T-cell (primary cell): ENCODE results near the gene GRID1. TPM values are rescaled to one million over a fixed set of nuclear protein-coding genes. Genes with fewer than 3 reads are reported as not detected.

Source experiments
- ATAC-seq, 4 experiments: fragments of 200-7000 bp in 3 of 4; fragments of 150-1000 bp in 1 of 4; cut with Tn5 transposase; replicated peaks in 1 of 4; 1 replicate in 3 of 4; 2 replicates in 1 of 4; pipeline ENCODE4 v1.10.0; 2021; ENCODE audit warnings: moderate library complexity in 3 of 4, mild to moderate bottlenecking in 2 of 4, moderate number of reproducible peaks in 1 of 4
- CTCF ChIA-PET, 2 donors: fragments of 300-600 bp; sonication (Branson Sonifier 250); formaldehyde crosslinking; loops; one replicate each; lab custom pipeline; 2022; ENCODE audit warnings: antibody characterized with exemption in 2 of 2; lab: Charles Lee
- POLR2A ChIA-PET, 2 donors: fragments of 300-600 bp; sonication (Branson Sonifier 250); formaldehyde crosslinking; loops; one replicate each; lab custom pipeline; 2022; ENCODE audit warnings: antibody characterized with exemption in 2 of 2; lab: Charles Lee
- DNase-seq, 35 experiments: peaks; one replicate each; pipeline versions ENCODE4 v3.0.0 to v3.0.0-alpha.2; 2013 to 2023
- H3K27ac ChIP-seq: one replicate; pipeline ENCODE4 v1.5.1; 2013; ENCODE audit warnings: low read length
- H3K27me3 ChIP-seq, 2 experiments: replicated peaks in 1 of 2; 1 replicate in 1 of 2; 2 replicates in 1 of 2; pipeline versions ENCODE4 v1.6.1 to v1.7.0; 2013; ENCODE audit warnings: low read length in 1 of 2, mixed read lengths in 1 of 2; ENCODE audit not compliant: control insufficient read depth in 2 of 2, insufficient read depth in 2 of 2; ENCODE audit errors: extremely low read depth in 1 of 2
- H3K36me3 ChIP-seq, 2 donors: 1 replicate in 1 of 2; 2 replicates in 1 of 2; pipeline versions ENCODE4 v1.6.1 to v1.7.0; 2013; ENCODE audit warnings: low read length in 1 of 2; ENCODE audit not compliant: control insufficient read depth in 2 of 2, insufficient read depth in 1 of 2; ENCODE audit errors: extremely low read depth in 1 of 2
- H3K4me1 ChIP-seq, 2 experiments: 1 replicate in 1 of 2; 2 replicates in 1 of 2; pipeline versions ENCODE4 v1.6.1 to v1.7.0; 2013; ENCODE audit warnings: low read length in 2 of 2, mixed read lengths in 1 of 2; ENCODE audit not compliant: insufficient read depth in 2 of 2, control insufficient read depth in 1 of 2; ENCODE audit errors: extremely low read depth in 1 of 2
- H3K4me3 ChIP-seq, 2 donors: 1 replicate in 1 of 2; 2 replicates in 1 of 2; pipeline versions ENCODE4 v1.5.1 to v1.7.0; 2013; ENCODE audit warnings: mild to moderate bottlenecking in 2 of 2, low read length in 1 of 2, moderate library complexity in 1 of 2; ENCODE audit not compliant: control insufficient read depth in 1 of 2; ENCODE audit errors: extremely low read depth in 1 of 2
- H3K9me3 ChIP-seq: 2 replicates; pipeline ENCODE4 v1.7.0; 2013
- H3K27ac Mint-ChIP-seq, 2 donors: one replicate each; pipeline ENCODE4 v1.8.0; 2020 to 2021; ENCODE audit warnings: mild to moderate bottlenecking in 2 of 2, mixed read lengths in 2 of 2
- H3K27me3 Mint-ChIP-seq, 2 donors: one replicate each; pipeline ENCODE4 v1.8.0; 2021 to 2022; ENCODE audit warnings: mixed read lengths in 2 of 2
- H3K36me3 Mint-ChIP-seq: one replicate; pipeline ENCODE4 v1.8.0; 2021; ENCODE audit warnings: mixed read lengths
- H3K4me1 Mint-ChIP-seq, 3 donors: one replicate each; pipeline ENCODE4 v1.8.0; 2020 to 2022; ENCODE audit warnings: mixed read lengths in 3 of 3, mild to moderate bottlenecking in 1 of 3
- H3K4me3 Mint-ChIP-seq, 3 donors: one replicate each; pipeline ENCODE4 v1.8.0; 2020 to 2022; ENCODE audit warnings: mild to moderate bottlenecking in 3 of 3, mixed read lengths in 3 of 3, moderate library complexity in 3 of 3
- H3K9me3 Mint-ChIP-seq, 3 donors: one replicate each; pipeline ENCODE4 v1.8.0; 2020 to 2022; ENCODE audit warnings: mixed read lengths in 3 of 3
- WGBS: methylation state at CpG from one replicate; pipeline ENCODE4 v1.1.5; 2013; ENCODE audit warnings: missing lambda C conversion rate; ENCODE audit not compliant: insufficient coverage; 5-methylcytosine and 5-hydroxymethylcytosine counted together
- total RNA-seq, 35 experiments: library from RNA in 6 of 35; stranded (reverse) in 6 of 35; fragments of 120-200 nt in 1 of 35; gene quantifications; one replicate each; pipeline versions ENCODE4 v1.2.1 to v1.2.4 and lab custom pipeline; 2013 to 2026

The GRID1 gene
- total RNA-seq, 5 donors from 2014 or later (not counting 1 experiment from before 2014, with no cell fraction given) = 0.68 TPM; not detected in 4

DNA sequence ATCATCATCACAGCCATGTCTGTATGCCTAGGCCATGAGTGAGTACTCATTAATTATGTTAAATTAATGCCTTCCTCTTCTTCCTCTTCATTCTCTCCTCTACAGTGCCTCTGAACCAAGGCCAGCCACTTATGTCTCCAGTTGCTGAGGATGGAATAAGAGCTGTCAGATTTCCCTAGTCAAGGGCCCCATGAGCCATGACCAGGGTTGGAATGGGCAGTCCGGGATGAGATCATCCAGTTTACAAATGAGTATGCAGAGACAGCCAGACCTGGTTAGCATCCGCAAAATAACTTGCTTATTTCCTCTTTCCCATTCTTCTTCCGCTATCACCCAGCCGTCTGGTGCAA is 342.7 kb downstream of the GRID1 start:
- Histone ChIP-seq H3K4me1 (peaks cover 0 to 1% of the 10 kb centered on the region in 2 experiments), H3K27ac (no peak overlapping the region), H3K4me3 (no peak overlapping the region), H3K9me3 (no peaks in the 10 kb centered on the region), H3K36me3 (no peaks in the 10 kb centered on the region), H3K27me3 (no peaks in the 10 kb centered on the region)
- no peak overlapping the region for H3K4me3 Mint-ChIP-seq
- ATAC-seq (no peak), DNase-seq (no peak)
- CTCF ChIA-PET = no interaction called here
- POLR2A ChIA-PET = no interaction called here
- WGBS = 60% methylated on average over 1 of the region's 4 CpGs
- H3K9me3 Mint-ChIP-seq = no peaks in the 10 kb centered on the region
- no peak overlapping the region for H3K27ac Mint-ChIP-seq
- peaks cover 0 to 6% of the 10 kb centered on the region in 2 donors for H3K27me3 Mint-ChIP-seq
- H3K4me1 Mint-ChIP-seq = no peaks in the 10 kb centered on the region
- H3K36me3 Mint-ChIP-seq = no peaks in the 10 kb centered on the region

DNA sequence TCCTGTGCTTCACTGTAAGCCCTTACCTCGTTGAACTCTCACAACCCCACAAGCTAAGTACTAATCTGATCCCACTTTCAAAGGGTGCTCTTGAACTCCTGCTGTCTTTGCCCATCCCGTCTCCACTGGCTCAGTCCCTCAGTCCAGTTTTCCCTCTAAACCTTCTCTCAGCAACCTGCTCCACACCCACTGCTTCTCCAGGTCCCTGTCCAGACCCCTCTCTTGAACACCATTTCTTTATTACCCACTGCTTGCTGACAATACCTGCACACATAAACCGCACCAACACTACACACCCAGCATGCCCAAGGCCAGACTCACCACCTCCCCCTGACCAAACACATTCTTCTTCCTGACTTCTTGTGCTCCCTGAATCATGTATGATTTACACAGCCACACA is 343.3 kb downstream of the GRID1 start:
- ATAC-seq = no peak
- CTCF ChIA-PET = no interaction called here

DNA sequence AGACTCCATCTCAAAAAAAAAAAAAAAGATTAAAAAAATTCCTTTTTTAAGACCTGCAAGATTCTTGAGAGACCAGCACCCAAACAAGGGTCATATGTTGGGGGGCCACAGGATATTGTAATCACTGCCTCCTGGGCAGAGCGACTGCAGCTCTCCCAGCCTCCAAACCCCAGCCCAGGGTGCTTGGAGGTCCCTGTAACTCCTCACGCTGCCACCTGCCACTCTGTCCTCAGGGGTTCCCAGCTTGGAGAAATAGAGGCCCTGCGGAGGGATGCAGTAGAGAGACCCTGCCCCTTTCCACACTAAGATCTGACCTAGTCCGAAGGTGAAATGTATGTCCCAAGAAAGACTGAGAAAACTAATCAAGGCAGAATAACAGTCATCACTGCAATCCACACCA is 343.7 kb downstream of the GRID1 start:
- no peak overlapping the region for H3K27ac ChIP-seq
- no peaks in the 10 kb centered on the region for H3K36me3 Mint-ChIP-seq
- no peaks in the 10 kb centered on the region for H3K9me3 ChIP-seq
- no peaks in the 10 kb centered on the region for H3K36me3 ChIP-seq
- DNase-seq (no peak), ATAC-seq (no peak)
- peaks cover 0 to 7% of the 10 kb centered on the region in 2 experiments for H3K4me1 ChIP-seq
- H3K27me3 Mint-ChIP-seq = peaks cover 0 to 6% of the 10 kb centered on the region in 2 donors
- H3K4me3 Mint-ChIP-seq = no peak overlapping the region
- ChIA-PET CTCF (no interaction called here), POLR2A (no interaction called here)
- no peak overlapping the region for H3K4me3 ChIP-seq
- 89% methylated on average over 2 of the region's 4 CpGs for WGBS
- H3K27me3 ChIP-seq = no peaks in the 10 kb centered on the region
- H3K27ac Mint-ChIP-seq = no peak overlapping the region
- H3K9me3 Mint-ChIP-seq = no peaks in the 10 kb centered on the region
- no peaks in the 10 kb centered on the region for H3K4me1 Mint-ChIP-seq

More for the DNA sequence above, 343.3 kb downstream of the GRID1 start:
- POLR2A ChIA-PET = no interaction called here
- no peaks in the 10 kb centered on the region for H3K4me1 Mint-ChIP-seq
- no peak overlapping the region for H3K4me3 ChIP-seq
- H3K27ac ChIP-seq = no peak overlapping the region
- no peaks in the 10 kb centered on the region for H3K36me3 ChIP-seq
- no peaks in the 10 kb centered on the region for H3K36me3 Mint-ChIP-seq
- H3K4me3 Mint-ChIP-seq = no peak overlapping the region
- WGBS = 80% methylated on average over 3 of the region's 3 CpGs
- H3K27me3 ChIP-seq = no peaks in the 10 kb centered on the region
- peaks cover 0 to 3% of the 10 kb centered on the region in 2 experiments for H3K4me1 ChIP-seq
- no peak overlapping the region for H3K27ac Mint-ChIP-seq
- peaks cover 0 to 6% of the 10 kb centered on the region in 2 donors for H3K27me3 Mint-ChIP-seq
- no peaks in the 10 kb centered on the region for H3K9me3 ChIP-seq
- no peak for DNase-seq
- no peaks in the 10 kb centered on the region for H3K9me3 Mint-ChIP-seq

DNA sequence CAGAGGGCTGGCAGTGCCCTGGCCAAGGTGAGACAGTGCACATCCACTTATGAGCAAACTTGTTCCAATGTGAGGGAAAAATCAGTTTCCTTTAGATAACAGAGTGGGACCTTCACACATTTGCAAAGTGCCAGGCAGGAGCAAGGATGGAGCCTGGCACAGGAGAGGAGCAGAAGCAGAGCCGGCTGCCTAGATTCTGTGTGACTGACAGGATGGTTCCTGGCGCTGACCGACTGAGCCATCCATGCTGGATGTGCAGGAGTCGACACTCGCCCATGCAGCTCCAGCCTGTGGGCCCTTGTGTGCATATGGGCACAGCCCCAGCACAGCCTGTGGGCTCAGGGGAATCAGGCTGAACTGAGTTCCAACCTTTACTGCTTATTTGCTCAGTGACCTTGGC is 346.5 kb downstream of the GRID1 start:
- no peaks in the 10 kb centered on the region for H3K36me3 Mint-ChIP-seq
- H3K4me1 Mint-ChIP-seq = peaks cover 0 to 3% (median 2%) of the 10 kb centered on the region in 3 donors
- no peak for DNase-seq
- no peaks in the 10 kb centered on the region for H3K36me3 ChIP-seq
- ChIA-PET CTCF (no interaction called here), POLR2A (interaction anchor here in 1 of 2 donors (0.7 kb wide), 1 partner anchor 15 kb away, joined by 4 read pairs; no protein-coding TSS in a partner anchor)
- H3K4me3 ChIP-seq = no peak overlapping the region
- WGBS = 97% methylated on average over 5 of the region's 5 CpGs
- peaks cover 0 to 13% of the 10 kb centered on the region in 2 experiments for H3K4me1 ChIP-seq
- no peak for ATAC-seq
- no peak overlapping the region for H3K27ac ChIP-seq
- H3K27me3 Mint-ChIP-seq = peaks cover 3% of the 10 kb centered on the region in 2 donors
- no peaks in the 10 kb centered on the region for H3K9me3 ChIP-seq
- H3K27ac Mint-ChIP-seq = no peak overlapping the region
- no peaks in the 10 kb centered on the region for H3K9me3 Mint-ChIP-seq
- no peaks in the 10 kb centered on the region for H3K27me3 ChIP-seq
- no peak overlapping the region for H3K4me3 Mint-ChIP-seq

DNA sequence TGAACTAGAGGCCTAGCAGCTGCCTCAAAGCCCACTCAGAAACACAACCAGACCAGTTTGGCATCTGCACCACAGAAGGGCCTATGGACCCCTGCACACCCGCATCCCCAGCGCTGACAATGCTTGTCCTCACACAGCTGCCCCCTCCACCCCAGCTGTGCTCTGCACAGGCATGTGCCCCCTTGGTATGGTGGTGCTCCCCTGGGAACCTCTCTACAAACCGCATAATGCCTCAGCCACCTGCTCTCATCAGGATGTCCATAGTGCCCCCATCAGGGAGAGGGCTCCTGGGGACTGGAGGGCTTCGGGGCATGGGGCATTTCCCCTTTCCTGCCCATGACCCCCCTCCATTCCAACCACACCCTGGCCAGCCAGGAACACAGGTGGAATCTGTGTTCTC is 347.5 kb downstream of the GRID1 start:
- Mint-ChIP-seq H3K4me3 (no peak overlapping the region), H3K9me3 (no peaks in the 10 kb centered on the region), H3K36me3 (no peaks in the 10 kb centered on the region), H3K27me3 (peaks cover 3% of the 10 kb centered on the region in 2 donors), H3K4me1 (peaks cover 0 to 3% (median 2%) of the 10 kb centered on the region in 3 donors), H3K27ac (no peak overlapping the region)
- 100% methylated on average over 4 of the region's 4 CpGs for WGBS
- Histone ChIP-seq H3K4me3 (no peak overlapping the region), H3K9me3 (no peaks in the 10 kb centered on the region), H3K27me3 (no peaks in the 10 kb centered on the region), H3K4me1 (peaks cover 0 to 13% of the 10 kb centered on the region in 2 experiments), H3K27ac (no peak overlapping the region), H3K36me3 (no peaks in the 10 kb centered on the region)
- ChIA-PET CTCF (no interaction called here), POLR2A (no interaction called here)
- ATAC-seq (no peak), DNase-seq (no peak)

DNA sequence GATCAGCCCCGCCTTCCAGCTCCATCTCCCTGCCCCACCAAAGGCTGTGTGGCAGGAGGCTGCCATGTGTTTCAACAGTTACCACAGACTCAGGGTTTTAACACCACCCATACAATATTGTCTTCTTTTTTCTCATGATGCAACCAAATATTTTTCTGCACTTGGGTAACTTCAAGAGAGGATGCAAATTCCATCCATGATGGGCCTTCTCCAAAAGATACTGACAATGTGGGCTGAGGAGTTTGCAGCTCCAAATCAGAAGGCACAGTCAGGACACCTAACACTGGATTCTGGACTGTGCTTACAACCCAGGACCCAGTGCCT is 347.9 kb downstream of the GRID1 start:
- CTCF ChIA-PET = no interaction called here
- no peak for ATAC-seq
- Histone ChIP-seq H3K27ac (no peak overlapping the region), H3K27me3 (no peaks in the 10 kb centered on the region), H3K4me1 (peaks cover 0 to 13% of the 10 kb centered on the region in 2 experiments), H3K36me3 (no peaks in the 10 kb centered on the region), H3K4me3 (no peak overlapping the region), H3K9me3 (no peaks in the 10 kb centered on the region)
- DNase-seq = no peak
- WGBS = no CpG with 5 or more reads among the region's 1 CpG
- H3K27ac Mint-ChIP-seq = no peak overlapping the region
- no peaks in the 10 kb centered on the region for H3K36me3 Mint-ChIP-seq
- POLR2A ChIA-PET = no interaction called here
- no peak overlapping the region for H3K4me3 Mint-ChIP-seq
- no peaks in the 10 kb centered on the region for H3K9me3 Mint-ChIP-seq
- H3K4me1 Mint-ChIP-seq = peaks cover 0 to 3% (median 2%) of the 10 kb centered on the region in 3 donors
- peaks cover 3% of the 10 kb centered on the region in 2 donors for H3K27me3 Mint-ChIP-seq
